ENCODE data around the gene OTULINL. TPM values are rescaled to one million over a fixed set of nuclear protein-coding genes. Genes with fewer than 3 reads are reported as not detected.
A peak's percentile ranks its signal among the peaks of the same experiment; 100 is the strongest.

OTULINL gene
- total RNA-seq, 2 donors from 2014 or later: 6.2 to 8.9 TPM

DNA sequence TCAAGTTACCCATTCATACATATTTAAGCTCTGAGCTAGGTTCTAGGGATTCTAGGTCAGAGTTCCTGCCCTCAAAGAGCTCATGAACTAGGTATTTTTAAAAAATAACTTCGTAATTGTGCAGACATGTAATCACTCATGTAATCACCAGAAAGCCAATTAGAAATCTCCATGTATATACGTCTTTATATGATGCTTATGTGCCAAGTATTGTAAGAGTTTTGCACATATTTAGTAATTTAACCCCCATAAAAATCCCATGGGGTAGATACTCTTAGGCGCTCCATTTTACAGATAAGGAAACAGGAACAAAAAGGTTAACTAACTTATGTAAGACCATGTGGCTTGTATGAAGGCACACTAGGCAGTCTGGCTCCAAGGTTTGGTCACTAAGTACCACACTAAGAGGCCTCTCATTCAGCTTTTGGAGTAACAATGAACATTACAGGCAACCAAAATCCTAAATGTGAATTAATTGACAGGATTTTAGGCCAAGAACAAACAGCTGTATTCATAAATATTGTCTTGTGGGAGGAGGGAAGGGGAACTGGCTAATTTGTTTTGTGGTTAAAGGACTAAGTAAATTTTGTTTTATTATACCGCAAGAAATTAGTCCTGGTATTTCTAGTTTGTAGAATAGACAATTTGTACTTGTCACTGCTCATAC is 1.7 kb upstream of the OTULINL start:
- H3K36me3 ChIP-seq (ENCODE audit: control insufficient read depth, insufficient read depth, low read length): no peaks in the 10 kb centered on the region
- TF ChIP-seq, protein P1, sequence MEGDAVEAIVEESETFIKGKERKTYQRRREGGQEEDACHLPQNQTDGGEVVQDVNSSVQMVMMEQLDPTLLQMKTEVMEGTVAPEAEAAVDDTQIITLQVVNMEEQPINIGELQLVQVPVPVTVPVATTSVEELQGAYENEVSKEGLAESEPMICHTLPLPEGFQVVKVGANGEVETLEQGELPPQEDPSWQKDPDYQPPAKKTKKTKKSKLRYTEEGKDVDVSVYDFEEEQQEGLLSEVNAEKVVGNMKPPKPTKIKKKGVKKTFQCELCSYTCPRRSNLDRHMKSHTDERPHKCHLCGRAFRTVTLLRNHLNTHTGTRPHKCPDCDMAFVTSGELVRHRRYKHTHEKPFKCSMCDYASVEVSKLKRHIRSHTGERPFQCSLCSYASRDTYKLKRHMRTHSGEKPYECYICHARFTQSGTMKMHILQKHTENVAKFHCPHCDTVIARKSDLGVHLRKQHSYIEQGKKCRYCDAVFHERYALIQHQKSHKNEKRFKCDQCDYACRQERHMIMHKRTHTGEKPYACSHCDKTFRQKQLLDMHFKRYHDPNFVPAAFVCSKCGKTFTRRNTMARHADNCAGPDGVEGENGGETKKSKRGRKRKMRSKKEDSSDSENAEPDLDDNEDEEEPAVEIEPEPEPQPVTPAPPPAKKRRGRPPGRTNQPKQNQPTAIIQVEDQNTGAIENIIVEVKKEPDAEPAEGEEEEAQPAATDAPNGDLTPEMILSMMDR (conservative IDR thresholded peaks at IDR 0.05): no peak
- no peak overlapping the region for H3K4me3 ChIP-seq (ENCODE audit: low read length)
- DNase-seq: no peak
- H3K36me3 Mint-ChIP-seq (ENCODE audit: low read depth): no peaks in the 10 kb centered on the region
- no peak overlapping the region for H3K4me3 Mint-ChIP-seq
- no peak overlapping the region for H3K9ac ChIP-seq (ENCODE audit: extremely low read depth, low read length, poor library complexity, severe bottlenecking)
- H3K27me3 Mint-ChIP-seq (ENCODE audit: insufficient read depth): peaks cover 65% of the 10 kb centered on the region
- peaks cover 4% of the 10 kb centered on the region for H3K9me3 Mint-ChIP-seq
- no peaks in the 10 kb centered on the region for H3K4me1 Mint-ChIP-seq
- H3K27ac Mint-ChIP-seq: no peak overlapping the region
- 91 to 97% methylated on average over 3 to 4 of the region's 4 CpGs for WGBS, 2 experiments (ENCODE audit: insufficient coverage in 1 of 2, insufficient read length in 1 of 2)
- H3K9me3 ChIP-seq (ENCODE audit: control insufficient read depth, low read length): no peaks in the 10 kb centered on the region
- no peak overlapping the region for H3K27ac ChIP-seq (ENCODE audit: low read depth, low read length)
- H3K27me3 ChIP-seq (ENCODE audit: control insufficient read depth, insufficient read depth, low read length, poor library complexity, severe bottlenecking): peaks cover 38% of the 10 kb centered on the region
- no peaks in the 10 kb centered on the region for H3K4me1 ChIP-seq (ENCODE audit: control insufficient read depth, insufficient read depth, low read length)

DNA sequence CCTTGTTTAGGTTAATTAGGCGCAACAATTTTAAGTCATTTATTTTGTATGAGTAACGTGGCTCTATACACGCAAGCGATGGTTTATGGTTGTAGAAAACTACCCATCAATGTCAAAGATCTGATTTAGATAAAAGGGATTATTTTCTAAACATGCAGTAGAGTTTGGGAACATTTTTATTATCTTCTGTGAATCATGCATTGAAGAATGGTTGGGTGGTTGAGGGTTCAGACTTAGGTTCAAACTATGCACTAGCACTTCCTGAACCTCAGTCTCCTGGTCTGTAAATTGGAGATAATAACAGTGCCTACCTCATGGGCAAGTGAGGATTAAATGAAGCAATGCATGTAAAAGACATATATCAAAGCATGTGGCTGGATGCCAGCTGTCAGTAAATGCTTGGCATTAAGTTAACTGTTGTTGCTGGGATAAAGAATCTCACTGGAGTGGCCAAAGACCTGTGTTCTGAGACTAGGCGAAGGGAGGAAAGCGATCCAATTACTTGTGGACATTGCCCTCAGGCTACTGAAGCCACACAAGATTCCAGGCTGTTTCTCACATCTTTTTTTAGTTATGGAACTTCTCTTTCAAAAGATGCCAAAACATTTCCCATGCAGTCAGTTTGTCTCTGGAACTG is 1.1 kb upstream of the OTULINL start:
- H3K4me1 ChIP-seq (ENCODE audit: control insufficient read depth, insufficient read depth, low read length): no peaks in the 10 kb centered on the region
- no peak overlapping the region for H3K27ac ChIP-seq (ENCODE audit: low read depth, low read length)
- H3K9me3 ChIP-seq (ENCODE audit: control insufficient read depth, low read length): peaks cover 4% of the 10 kb centered on the region
- TF ChIP-seq, protein P1 (conservative IDR thresholded peaks at IDR 0.05): no peak
- no peaks in the 10 kb centered on the region for H3K4me1 Mint-ChIP-seq
- no peak for DNase-seq
- no peak overlapping the region for H3K27ac Mint-ChIP-seq
- no peak overlapping the region for H3K4me3 ChIP-seq (ENCODE audit: low read length)
- H3K9me3 Mint-ChIP-seq: peaks cover 5% of the 10 kb centered on the region
- H3K9ac ChIP-seq (ENCODE audit: extremely low read depth, low read length, poor library complexity, severe bottlenecking): no peak overlapping the region
- H3K36me3 ChIP-seq (ENCODE audit: control insufficient read depth, insufficient read depth, low read length): no peaks in the 10 kb centered on the region
- H3K27me3 Mint-ChIP-seq (ENCODE audit: insufficient read depth): peaks cover 67% of the 10 kb centered on the region
- H3K27me3 ChIP-seq (ENCODE audit: control insufficient read depth, insufficient read depth, low read length, poor library complexity, severe bottlenecking): peaks cover 38% of the 10 kb centered on the region
- H3K4me3 Mint-ChIP-seq: peak overlapping the region; percentile 62
- WGBS, 2 experiments (ENCODE audit: insufficient coverage in 1 of 2, insufficient read length in 1 of 2): 91 to 95% methylated on average over 6 of the region's 6 CpGs
- no peaks in the 10 kb centered on the region for H3K36me3 Mint-ChIP-seq (ENCODE audit: low read depth)

DNA sequence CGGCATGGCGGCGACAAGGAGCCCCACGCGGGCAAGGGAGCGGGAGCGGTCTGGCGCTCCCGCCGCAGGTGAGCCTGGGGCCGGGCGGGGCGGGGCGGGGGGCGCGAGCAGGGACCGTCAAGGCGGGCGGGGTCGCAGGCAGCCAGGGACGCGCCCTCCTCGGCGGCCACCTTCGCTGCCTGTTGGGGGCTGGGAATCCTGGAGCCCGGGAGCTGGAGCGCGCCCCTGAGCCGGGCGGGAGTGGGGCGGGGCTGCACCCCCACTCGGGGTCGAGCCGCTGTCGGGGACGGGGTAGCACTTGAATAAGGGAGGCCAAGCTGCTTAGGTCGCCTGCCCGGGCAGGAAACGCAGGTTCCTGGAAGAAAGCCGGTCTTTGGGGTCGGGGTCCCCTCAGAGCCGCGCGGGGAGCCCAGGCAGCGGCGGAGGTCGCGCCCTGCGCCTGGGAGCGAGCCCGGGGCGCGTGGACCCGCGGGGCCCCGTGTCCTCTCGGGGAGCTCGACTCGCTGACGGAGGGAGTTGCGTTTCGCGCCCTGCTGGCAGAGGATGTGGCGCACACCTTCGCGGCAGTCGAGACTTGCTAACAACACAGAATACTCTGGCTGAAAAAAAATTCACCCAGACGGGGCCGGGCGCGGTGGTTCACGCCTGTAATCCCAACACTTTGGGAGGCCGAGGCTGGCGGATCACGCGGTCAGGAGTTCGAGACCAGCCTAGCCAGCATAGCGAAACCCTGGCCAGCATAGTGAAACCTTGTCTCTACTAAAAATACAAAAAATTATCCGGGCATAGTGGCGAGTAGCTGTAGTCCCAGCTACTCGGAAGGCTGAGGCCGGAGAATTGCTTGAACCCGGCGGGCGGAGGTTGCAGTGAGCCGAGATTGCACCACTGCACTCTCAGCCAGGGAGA is 552 bp downstream of the OTULINL start:
- H3K9me3 Mint-ChIP-seq: peaks cover 12% of the 10 kb centered on the region
- no peak overlapping the region for H3K27ac Mint-ChIP-seq
- H3K36me3 Mint-ChIP-seq (ENCODE audit: low read depth): no peaks in the 10 kb centered on the region
- Histone ChIP-seq H3K36me3 (ENCODE audit: control insufficient read depth, insufficient read depth, low read length) (no peaks in the 10 kb centered on the region), H3K4me3 (ENCODE audit: low read length) (peak overlapping the region; percentile 82), H3K9ac (ENCODE audit: extremely low read depth, low read length, poor library complexity, severe bottlenecking) (peak overlapping the region; percentile 46), H3K27me3 (ENCODE audit: control insufficient read depth, insufficient read depth, low read length, poor library complexity, severe bottlenecking) (peaks cover 38% of the 10 kb centered on the region), H3K27ac (ENCODE audit: low read depth, low read length) (no peak overlapping the region), H3K4me1 (ENCODE audit: control insufficient read depth, insufficient read depth, low read length) (no peaks in the 10 kb centered on the region), H3K9me3 (ENCODE audit: control insufficient read depth, low read length) (peaks cover 11% of the 10 kb centered on the region)
- peak; percentile 89 for DNase-seq
- H3K4me3 Mint-ChIP-seq: peak overlapping the region; percentile 62
- TF ChIP-seq, protein P1 (conservative IDR thresholded peaks at IDR 0.05): peak; percentile 68
- H3K4me1 Mint-ChIP-seq: no peaks in the 10 kb centered on the region
- H3K27me3 Mint-ChIP-seq (ENCODE audit: insufficient read depth): peaks cover 67% of the 10 kb centered on the region
- WGBS, 2 experiments (ENCODE audit: insufficient coverage in 1 of 2, insufficient read length in 1 of 2): 5 to 15% methylated on average over 26 to 86 of the region's 86 CpGs
